Neural progenitor cell (in vitro differentiated cells): ENCODE data around the gene DNAAF5. TPM values are rescaled to one million over a fixed set of nuclear protein-coding genes. Genes with fewer than 3 reads are reported as not detected.
A peak's percentile ranks its signal among the peaks of the same experiment; 100 is the strongest.

ENCODE experiments used
- DNase-seq: peaks from one replicate; pipeline ENCODE4 v3.0.0-alpha.2; 2016; ENCODE audit warnings: low spot score
- H2AFZ ChIP-seq: fragments of 200-600 bp; sonication (generic); replicated peaks from 2 replicates; pipeline ENCODE4 v1.6.1; 2016; ENCODE audit warnings: antibody characterized with exemption
- H3F3A ChIP-seq: fragments of 200-600 bp; sonication (generic); 2 replicates; pipeline ENCODE4 v1.6.1; 2016; ENCODE audit warnings: antibody characterized with exemption, low read depth
- H3K27ac ChIP-seq: fragments of 200-600 bp; sonication (generic); 2 replicates; pipeline ENCODE4 v1.5.1; 2016; ENCODE audit warnings: mild to moderate bottlenecking
- H3K27me3 ChIP-seq: fragments of 200-600 bp; sonication (generic); 2 replicates; pipeline ENCODE4 v1.6.1; 2016; ENCODE audit warnings: mild to moderate bottlenecking, moderate library complexity
- H3K36me3 ChIP-seq: fragments of 200-600 bp; sonication (generic); 2 replicates; pipeline ENCODE4 v1.5.1; 2016
- H3K4me1 ChIP-seq: fragments of 200-600 bp; sonication (generic); 2 replicates; pipeline ENCODE4 v1.6.1; 2016; ENCODE audit warnings: mixed run types
- H3K4me2 ChIP-seq: fragments of 200-600 bp; sonication (generic); 2 replicates; pipeline ENCODE4 v1.6.1; 2016
- H3K4me3 ChIP-seq: fragments of 200-600 bp; sonication (generic); 2 replicates; pipeline ENCODE4 v1.5.1; 2016
- H3K79me2 ChIP-seq: fragments of 200-600 bp; sonication (generic); 2 replicates; pipeline ENCODE4 v1.6.1; 2016; ENCODE audit warnings: low read depth
- H3K9ac ChIP-seq: fragments of 200-600 bp; sonication (generic); 2 replicates; pipeline ENCODE4 v1.6.1; 2016
- H3K9me3 ChIP-seq: fragments of 200-600 bp; sonication (generic); 2 replicates; pipeline ENCODE4 v1.5.1; 2016; ENCODE audit warnings: low read depth
- H4K20me1 ChIP-seq: fragments of 200-600 bp; sonication (generic); 2 replicates; pipeline ENCODE4 v1.6.1; 2016; ENCODE audit warnings: low read depth
- H3K27ac Mint-ChIP-seq: 3 replicates; pipeline ENCODE4 v1.8.0; 2021; ENCODE audit warnings: mixed read lengths
- H3K27me3 Mint-ChIP-seq: 2 replicates; pipeline ENCODE4 v1.8.0; 2022; ENCODE audit warnings: low read depth, mild to moderate bottlenecking, inconsistent platforms, moderate library complexity, mixed read lengths; ENCODE audit not compliant: insufficient read depth
- H3K36me3 Mint-ChIP-seq: 3 replicates; pipeline ENCODE4 v1.8.0; 2021; ENCODE audit warnings: mixed read lengths
- H3K4me1 Mint-ChIP-seq: 3 replicates; pipeline ENCODE4 v1.8.0; 2021; ENCODE audit warnings: mixed read lengths
- H3K4me3 Mint-ChIP-seq: 3 replicates; pipeline ENCODE4 v1.8.0; 2021; ENCODE audit warnings: mild to moderate bottlenecking, moderate library complexity, mixed read lengths
- H3K9me3 Mint-ChIP-seq: 3 replicates; pipeline ENCODE4 v1.8.0; 2020; ENCODE audit warnings: mixed read lengths
- EZH2 ChIP-seq: fragments of 200-600 bp; sonication (generic); IDR thresholded peaks from 2 replicates; pipeline ENCODE4 v1.6.1; 2017; ENCODE audit warnings: antibody characterized with exemption, mild to moderate bottlenecking, moderate library complexity
- EZH2phosphoT487 ChIP-seq: fragments of 200-600 bp; sonication (generic); IDR thresholded peaks from 2 replicates; pipeline ENCODE4 v1.6.1; 2017; ENCODE audit warnings: antibody characterized with exemption
- total RNA-seq: library from RNA; depleted of rRNA; stranded (reverse); fragments of >200 nt; gene quantifications from 2 replicates; pipeline ENCODE4 v1.2.3, GENCODE V29; 2015; ENCODE audit warnings: low replicate concordance
- TF ChIP-seq, protein P1 (sequence below): fragments of 200-600 bp; sonication (generic); IDR thresholded peaks from 2 replicates; pipeline ENCODE4 v1.5.1; 2017; ENCODE audit warnings: antibody characterized with exemption, mild to moderate bottlenecking

DNAAF5 gene
- total RNA-seq, 1 donor from 2014 or later, result 23.5 TPM

DNA sequence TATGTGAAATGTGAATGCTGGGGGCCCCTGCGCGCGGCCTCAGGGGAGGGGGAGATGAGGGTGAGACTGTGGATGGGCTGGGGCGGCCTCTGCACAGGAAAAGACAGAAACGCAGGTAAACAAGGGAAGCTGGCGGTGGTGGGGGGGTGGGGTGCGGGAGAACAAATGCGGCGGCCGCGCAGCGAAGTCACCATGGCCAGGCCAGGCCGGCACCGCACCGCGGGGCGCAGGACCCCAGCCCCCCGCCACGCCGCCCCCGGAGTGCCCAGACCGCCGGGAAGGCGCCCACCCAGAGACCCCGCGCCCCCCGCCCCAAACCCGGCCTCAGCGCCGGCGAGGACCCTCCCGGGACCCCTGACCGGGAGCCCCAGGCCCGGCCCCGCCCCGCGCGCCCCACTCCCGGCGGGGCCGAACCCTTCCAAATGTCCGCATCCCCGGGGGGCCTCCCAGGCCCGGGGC lies 14.5 kb upstream of the DNAAF5 start:
- H3K4me1 ChIP-seq, result peaks cover 4% of the 10 kb centered on the region
- no peak overlapping the region for H2AFZ ChIP-seq
- H3K79me2 ChIP-seq, result no peaks in the 10 kb centered on the region
- no peak for DNase-seq
- TF ChIP-seq EZH2phosphoT487 (no peak), EZH2 (no peak)
- TF ChIP-seq, protein P1, sequence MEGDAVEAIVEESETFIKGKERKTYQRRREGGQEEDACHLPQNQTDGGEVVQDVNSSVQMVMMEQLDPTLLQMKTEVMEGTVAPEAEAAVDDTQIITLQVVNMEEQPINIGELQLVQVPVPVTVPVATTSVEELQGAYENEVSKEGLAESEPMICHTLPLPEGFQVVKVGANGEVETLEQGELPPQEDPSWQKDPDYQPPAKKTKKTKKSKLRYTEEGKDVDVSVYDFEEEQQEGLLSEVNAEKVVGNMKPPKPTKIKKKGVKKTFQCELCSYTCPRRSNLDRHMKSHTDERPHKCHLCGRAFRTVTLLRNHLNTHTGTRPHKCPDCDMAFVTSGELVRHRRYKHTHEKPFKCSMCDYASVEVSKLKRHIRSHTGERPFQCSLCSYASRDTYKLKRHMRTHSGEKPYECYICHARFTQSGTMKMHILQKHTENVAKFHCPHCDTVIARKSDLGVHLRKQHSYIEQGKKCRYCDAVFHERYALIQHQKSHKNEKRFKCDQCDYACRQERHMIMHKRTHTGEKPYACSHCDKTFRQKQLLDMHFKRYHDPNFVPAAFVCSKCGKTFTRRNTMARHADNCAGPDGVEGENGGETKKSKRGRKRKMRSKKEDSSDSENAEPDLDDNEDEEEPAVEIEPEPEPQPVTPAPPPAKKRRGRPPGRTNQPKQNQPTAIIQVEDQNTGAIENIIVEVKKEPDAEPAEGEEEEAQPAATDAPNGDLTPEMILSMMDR, result no peak
- H3K27me3 Mint-ChIP-seq, result peaks cover 8% of the 10 kb centered on the region
- H3K4me3 Mint-ChIP-seq, result no peak overlapping the region
- H3K36me3 ChIP-seq, result no peaks in the 10 kb centered on the region
- peaks cover 6% of the 10 kb centered on the region for H3K36me3 Mint-ChIP-seq
- H3K4me3 ChIP-seq, result peak overlapping the region; percentile 58
- no peaks in the 10 kb centered on the region for H3K9me3 ChIP-seq
- H3K4me2 ChIP-seq, result peak overlapping the region; percentile 78
- H3K27me3 ChIP-seq, result no peaks in the 10 kb centered on the region
- no peak overlapping the region for H3K27ac Mint-ChIP-seq
- no peaks in the 10 kb centered on the region for H4K20me1 ChIP-seq
- H3K4me1 Mint-ChIP-seq, result peaks cover 10% of the 10 kb centered on the region
- H3K27ac ChIP-seq, result no peak overlapping the region
- H3K9me3 Mint-ChIP-seq, result no peaks in the 10 kb centered on the region
- H3K9ac ChIP-seq, result no peak overlapping the region
- H3F3A ChIP-seq, result peaks cover 3% of the 10 kb centered on the region

DNA sequence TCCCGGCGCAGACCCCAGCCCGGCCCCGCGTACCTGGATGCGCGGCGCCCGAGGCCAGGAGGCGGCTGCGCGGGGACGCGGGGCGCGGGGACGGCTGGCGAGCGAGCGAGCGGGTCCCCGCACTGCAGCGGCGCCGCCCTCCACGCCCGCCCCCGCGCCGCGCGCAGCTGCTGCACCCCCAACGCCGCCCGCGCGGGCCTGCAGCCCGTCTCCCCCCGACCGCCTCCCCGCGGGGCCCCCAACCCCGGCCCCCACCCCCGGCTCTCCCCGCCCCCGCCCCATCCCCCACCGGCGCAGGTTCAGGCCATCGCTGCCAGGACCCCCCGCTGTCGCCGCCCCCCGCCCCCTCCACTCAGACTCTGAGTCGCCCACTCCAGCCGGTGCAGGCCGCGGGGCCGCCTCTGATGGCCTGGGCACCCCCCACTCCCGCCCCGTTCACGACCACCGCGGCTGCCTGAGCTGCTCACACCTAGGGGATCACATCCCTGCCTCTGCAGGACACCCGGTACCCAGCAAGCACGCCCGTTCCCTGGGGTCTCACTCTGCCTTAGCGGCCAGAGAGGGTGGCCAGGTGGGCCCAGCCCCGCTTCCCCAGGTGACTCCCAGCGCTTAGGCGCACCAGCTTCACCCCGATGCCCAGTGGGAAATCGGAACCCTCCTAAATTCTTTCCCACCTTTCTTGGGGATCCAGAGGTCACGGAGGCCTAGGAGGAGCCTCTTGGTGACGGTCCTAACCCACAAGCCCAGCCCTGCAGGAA lies 13.9 kb upstream of the DNAAF5 start:
- peaks cover 10% of the 10 kb centered on the region for H3K4me1 Mint-ChIP-seq
- peaks cover 8% of the 10 kb centered on the region for H3K27me3 Mint-ChIP-seq
- no peak overlapping the region for H3K9ac ChIP-seq
- H3K36me3 ChIP-seq, result no peaks in the 10 kb centered on the region
- peak overlapping the region; percentile 78 for H3K4me2 ChIP-seq
- peak; percentile 51 for DNase-seq
- no peaks in the 10 kb centered on the region for H3K9me3 ChIP-seq
- H3K4me3 Mint-ChIP-seq, result peak overlapping the region; percentile 77
- H3F3A ChIP-seq, result peaks cover 3% of the 10 kb centered on the region
- peak overlapping the region; percentile 58 for H3K4me3 ChIP-seq
- no peaks in the 10 kb centered on the region for H3K9me3 Mint-ChIP-seq
- peaks cover 4% of the 10 kb centered on the region for H3K4me1 ChIP-seq
- H3K27ac ChIP-seq, result no peak overlapping the region
- H4K20me1 ChIP-seq, result no peaks in the 10 kb centered on the region
- TF ChIP-seq EZH2phosphoT487, result no peak
- TF ChIP-seq EZH2, result no peak
- TF ChIP-seq, protein P1, result no peak
- no peak overlapping the region for H3K27ac Mint-ChIP-seq
- no peaks in the 10 kb centered on the region for H3K79me2 ChIP-seq
- peak overlapping the region; percentile 72 for H2AFZ ChIP-seq
- peaks cover 6% of the 10 kb centered on the region for H3K36me3 Mint-ChIP-seq
- H3K27me3 ChIP-seq, result no peaks in the 10 kb centered on the region

DNA sequence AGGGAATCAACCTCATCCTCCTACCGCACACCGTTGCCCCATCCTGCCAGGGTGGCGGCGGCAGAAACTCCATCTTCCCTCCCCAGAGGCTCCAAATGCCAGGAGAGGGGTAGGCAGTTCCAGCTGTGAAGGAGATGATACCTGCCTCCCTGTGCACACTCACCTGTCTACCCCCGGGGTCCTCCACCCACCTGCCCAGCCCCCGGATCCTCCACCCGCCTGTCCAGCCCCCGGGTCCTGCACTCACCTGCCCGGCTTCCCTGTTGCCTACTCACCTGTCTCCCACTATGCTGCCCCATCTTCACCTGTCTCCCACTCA lies 13.4 kb upstream of the DNAAF5 start:
- H3K4me3 Mint-ChIP-seq, result peak overlapping the region; percentile 77
- peaks cover 6% of the 10 kb centered on the region for H3K36me3 Mint-ChIP-seq
- no peaks in the 10 kb centered on the region for H3K9me3 ChIP-seq
- peaks cover 8% of the 10 kb centered on the region for H3K27me3 Mint-ChIP-seq
- H3K9me3 Mint-ChIP-seq, result no peaks in the 10 kb centered on the region
- peak overlapping the region; percentile 61 for H3K4me2 ChIP-seq
- no peak overlapping the region for H3K4me3 ChIP-seq
- H3K27ac ChIP-seq, result no peak overlapping the region
- no peaks in the 10 kb centered on the region for H3K79me2 ChIP-seq
- H3K27ac Mint-ChIP-seq, result no peak overlapping the region
- no peak overlapping the region for H2AFZ ChIP-seq
- peaks cover 3% of the 10 kb centered on the region for H3F3A ChIP-seq
- peaks cover 4% of the 10 kb centered on the region for H3K4me1 ChIP-seq
- TF ChIP-seq EZH2 (no peak), EZH2phosphoT487 (no peak)
- TF ChIP-seq, protein P1, result no peak
- H3K27me3 ChIP-seq, result no peaks in the 10 kb centered on the region
- H3K9ac ChIP-seq, result no peak overlapping the region
- no peaks in the 10 kb centered on the region for H4K20me1 ChIP-seq
- no peaks in the 10 kb centered on the region for H3K36me3 ChIP-seq
- peaks cover 10% of the 10 kb centered on the region for H3K4me1 Mint-ChIP-seq
- no peak for DNase-seq
